HG02981 (cell line): Measurements from ENCODE around the gene SPRED2.
A peak's percentile ranks its signal among the peaks of the same experiment; 100 is the strongest.
"Not testable (repeated sequence)": the region's sequence is repeated elsewhere in the genome, so short reads cannot be mapped to it uniquely, and the experiment has no call there.

Experiments
- ATAC-seq: cut with Tn5 transposase; IDR thresholded peaks from one replicate; pipeline ENCODE4 v1.9.1; 2021; ENCODE audit warnings: mild to moderate bottlenecking, moderate library complexity; ENCODE audit not compliant: unreplicated experiment

SPRED2 gene

GRCh38 chr2:65349863-65350262 lies 82.5 kb downstream of the SPRED2 start:
- ATAC-seq = no peak

- no peak for ATAC-seq
Observed at GRCh38 chr2:65347913-65348312, 84.5 kb downstream of the SPRED2 start.

GRCh38 chr2:65345631-65346030 lies 86.8 kb downstream of the SPRED2 start:
- ATAC-seq = no peak

- ATAC-seq = no peak
Observed at GRCh38 chr2:65344689-65345088, 87.7 kb downstream of the SPRED2 start.

GRCh38 chr2:65344182-65344581 lies 88.2 kb downstream of the SPRED2 start:
- no peak for ATAC-seq

GRCh38 chr2:65343386-65343785 lies 89.0 kb downstream of the SPRED2 start:
- no peak for ATAC-seq

GRCh38 chr2:65340898-65341681 lies 91.3 kb downstream of the SPRED2 start:
- no peak for ATAC-seq

- ATAC-seq = no peak
Observed at GRCh38 chr2:65339648-65340047, 92.8 kb downstream of the SPRED2 start.

GRCh38 chr2:65338830-65339495 lies 93.4 kb downstream of the SPRED2 start:
- not testable (repeated sequence) for ATAC-seq

GRCh38 chr2:65337915-65338314 lies 94.5 kb downstream of the SPRED2 start:
- not testable (repeated sequence) for ATAC-seq

- no peak for ATAC-seq
Observed at GRCh38 chr2:65334714-65335113, 97.7 kb downstream of the SPRED2 start.

- no peak for ATAC-seq
Observed at GRCh38 chr2:65331336-65332025, 100.9 kb downstream of the SPRED2 start.

GRCh38 chr2:65329525-65329924 lies 102.9 kb downstream of the SPRED2 start:
- no peak for ATAC-seq

GRCh38 chr2:65326276-65326675 lies 106.1 kb downstream of the SPRED2 start:
- no peak for ATAC-seq

- ATAC-seq = no peak
Observed at GRCh38 chr2:65325066-65325465, 107.3 kb downstream of the SPRED2 start.

- no peak for ATAC-seq
Observed at GRCh38 chr2:65320946-65321345, 111.5 kb downstream of the SPRED2 start.

- ATAC-seq = peak; percentile 67
Observed at GRCh38 chr2:65320042-65320725, 112.2 kb downstream of the SPRED2 start.

- no peak for ATAC-seq
Observed at GRCh38 chr2:65319674-65320041, 112.7 kb downstream of the SPRED2 start.

- no peak for ATAC-seq
Observed at GRCh38 chr2:65319072-65319673, 113.2 kb downstream of the SPRED2 start.

GRCh38 chr2:65317841-65318240 lies 114.6 kb downstream of the SPRED2 start:
- ATAC-seq = no peak

- not testable (repeated sequence) for ATAC-seq
Observed at GRCh38 chr2:65317351-65317750, 115.0 kb downstream of the SPRED2 start.
